HG03354 (cell line): ENCODE data around the gene SCARF2.

Experiments
- ATAC-seq: cut with Tn5 transposase; IDR thresholded peaks from one replicate; pipeline ENCODE4 v1.9.1; 2021; ENCODE audit warnings: mild to moderate bottlenecking; ENCODE audit not compliant: unreplicated experiment, poor library complexity, severe bottlenecking

SCARF2 gene

DNA sequence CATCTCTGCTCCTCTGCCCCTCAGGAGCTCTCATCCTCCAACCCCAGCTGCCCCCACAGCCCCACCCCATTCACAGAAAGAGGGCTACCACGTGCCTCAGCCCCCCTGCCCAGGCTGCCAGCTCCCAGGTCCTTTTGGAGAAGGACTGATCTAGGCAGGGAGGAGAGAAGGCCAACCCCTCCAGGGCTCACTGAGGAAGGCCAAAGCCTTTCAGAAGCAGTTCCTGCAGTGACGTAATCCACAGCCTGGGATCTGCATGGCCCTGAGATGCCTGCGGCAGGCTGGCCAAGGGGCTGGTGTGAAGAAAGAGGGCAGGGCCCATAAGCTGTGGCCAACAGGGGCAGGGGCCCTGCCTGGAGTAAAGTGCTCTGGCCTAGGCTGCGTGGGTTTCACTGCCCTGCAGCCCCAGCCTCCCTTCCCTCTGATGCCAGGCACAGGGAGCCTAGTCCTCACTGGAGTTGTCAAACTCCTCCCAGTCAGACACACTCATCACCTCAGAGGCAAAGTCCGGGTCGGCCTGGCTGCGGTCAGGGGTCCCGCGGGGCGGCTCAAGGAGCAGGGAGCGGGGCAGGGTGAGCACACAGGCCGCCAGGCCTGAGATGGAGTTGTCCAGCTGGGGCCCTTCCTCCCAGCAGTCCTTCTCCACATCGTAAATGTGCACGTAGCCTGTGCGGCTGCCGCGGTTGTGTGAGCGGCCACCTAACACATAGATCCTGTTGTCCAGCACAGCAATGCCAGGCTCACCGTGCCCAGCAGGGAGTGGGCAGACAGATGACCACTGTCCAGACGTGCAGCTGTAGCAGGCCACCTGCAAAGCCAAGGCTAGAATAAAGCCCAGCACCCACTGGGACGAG is 4.2 kb upstream of the SCARF2 start:
- ATAC-seq, result no peak

DNA sequence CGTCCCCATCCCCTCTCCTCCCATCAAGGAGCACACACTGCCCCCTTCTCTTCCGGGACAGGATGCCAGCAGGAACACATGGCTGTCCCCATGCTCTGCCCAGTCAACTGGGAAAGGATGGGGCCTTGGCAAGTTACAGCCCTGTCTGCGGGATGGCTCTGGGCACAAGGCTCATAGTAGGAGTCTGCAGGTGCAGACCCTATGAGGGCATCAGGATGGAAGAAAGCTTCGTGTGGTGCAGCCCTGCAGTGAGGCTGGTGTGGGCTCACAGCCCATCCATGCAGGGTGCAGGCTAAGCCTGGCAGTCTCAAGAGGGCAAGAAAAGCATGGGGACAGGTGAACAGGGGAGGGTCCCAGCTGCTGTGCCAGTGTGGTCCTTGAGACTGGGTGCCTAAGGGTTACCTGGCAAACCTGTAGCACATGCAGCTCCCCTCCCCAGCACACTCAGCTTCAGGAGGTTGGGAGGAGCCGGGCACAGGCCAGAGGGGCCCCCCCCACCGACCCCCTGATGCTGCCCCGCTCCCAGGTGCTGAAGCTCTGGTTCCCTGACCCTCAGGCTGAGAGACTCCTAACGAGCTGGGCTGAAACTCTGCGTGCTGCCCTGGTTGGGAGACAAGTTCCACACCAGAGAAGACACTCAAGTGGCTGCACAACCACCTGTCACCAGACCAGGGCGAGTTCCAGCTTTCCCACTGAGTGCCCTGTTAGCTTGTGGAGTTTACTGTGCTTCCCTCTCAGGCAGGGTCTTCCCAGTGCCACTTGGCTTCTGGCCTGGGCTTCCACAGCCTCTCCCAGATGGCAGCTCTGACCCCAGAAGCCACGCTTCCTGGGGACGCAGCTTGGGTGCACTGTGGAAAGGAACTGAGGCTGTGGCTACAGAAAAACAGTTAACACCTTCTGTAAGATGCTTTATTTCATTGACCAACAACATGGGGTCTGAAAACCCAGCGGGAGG is 3.3 kb upstream of the SCARF2 start:
- no peak for ATAC-seq

DNA sequence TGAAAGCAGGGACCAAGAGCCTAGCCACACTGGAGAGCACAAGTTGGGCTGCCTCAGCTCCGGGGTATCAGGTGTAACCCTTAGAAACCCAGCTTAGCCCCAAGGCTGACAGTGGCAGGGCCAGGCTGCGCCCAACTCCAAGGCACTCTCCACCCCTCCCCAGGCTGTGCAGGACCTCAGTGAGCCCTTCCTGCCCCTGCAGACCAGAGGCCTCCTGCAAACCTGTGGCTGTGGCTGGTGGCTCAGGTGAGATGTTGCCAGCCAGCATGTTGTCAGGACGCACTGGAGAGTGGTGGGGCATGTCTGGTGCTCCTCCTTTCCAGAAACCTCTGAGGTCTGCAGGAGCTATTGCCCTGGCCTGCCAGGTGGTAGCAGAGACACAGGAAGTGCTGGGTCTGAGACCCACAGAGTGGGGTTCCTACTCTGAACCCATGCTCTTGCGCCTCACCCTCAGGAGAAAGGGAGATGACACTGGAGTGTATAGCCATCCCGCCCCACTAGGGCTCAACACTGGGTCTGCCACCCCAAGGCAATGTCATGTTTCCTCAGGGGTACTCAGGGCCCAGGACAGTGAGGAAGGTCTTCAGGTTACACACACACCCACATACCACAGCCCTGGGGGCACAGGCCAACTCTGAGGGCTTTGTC is 2.4 kb upstream of the SCARF2 start:
- ATAC-seq, result no peak

DNA sequence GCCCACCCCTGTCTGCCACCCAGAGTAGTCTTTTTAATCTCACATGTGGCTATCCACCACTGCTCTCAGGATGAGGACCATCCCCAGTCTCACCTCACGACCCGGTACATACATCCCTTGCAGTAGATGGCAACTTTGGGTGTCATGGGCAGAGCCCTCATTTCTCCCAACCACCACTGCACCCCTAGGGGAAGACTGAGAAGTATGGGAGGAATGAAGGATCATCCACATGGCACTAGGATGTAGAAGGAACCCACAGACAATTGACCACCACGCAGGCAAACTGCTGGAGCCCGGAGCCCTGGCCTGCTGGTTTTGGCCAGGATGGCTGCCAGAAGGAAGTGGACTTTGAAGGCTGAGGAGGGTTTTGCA is 1.9 kb upstream of the SCARF2 start:
- ATAC-seq, result no peak

DNA sequence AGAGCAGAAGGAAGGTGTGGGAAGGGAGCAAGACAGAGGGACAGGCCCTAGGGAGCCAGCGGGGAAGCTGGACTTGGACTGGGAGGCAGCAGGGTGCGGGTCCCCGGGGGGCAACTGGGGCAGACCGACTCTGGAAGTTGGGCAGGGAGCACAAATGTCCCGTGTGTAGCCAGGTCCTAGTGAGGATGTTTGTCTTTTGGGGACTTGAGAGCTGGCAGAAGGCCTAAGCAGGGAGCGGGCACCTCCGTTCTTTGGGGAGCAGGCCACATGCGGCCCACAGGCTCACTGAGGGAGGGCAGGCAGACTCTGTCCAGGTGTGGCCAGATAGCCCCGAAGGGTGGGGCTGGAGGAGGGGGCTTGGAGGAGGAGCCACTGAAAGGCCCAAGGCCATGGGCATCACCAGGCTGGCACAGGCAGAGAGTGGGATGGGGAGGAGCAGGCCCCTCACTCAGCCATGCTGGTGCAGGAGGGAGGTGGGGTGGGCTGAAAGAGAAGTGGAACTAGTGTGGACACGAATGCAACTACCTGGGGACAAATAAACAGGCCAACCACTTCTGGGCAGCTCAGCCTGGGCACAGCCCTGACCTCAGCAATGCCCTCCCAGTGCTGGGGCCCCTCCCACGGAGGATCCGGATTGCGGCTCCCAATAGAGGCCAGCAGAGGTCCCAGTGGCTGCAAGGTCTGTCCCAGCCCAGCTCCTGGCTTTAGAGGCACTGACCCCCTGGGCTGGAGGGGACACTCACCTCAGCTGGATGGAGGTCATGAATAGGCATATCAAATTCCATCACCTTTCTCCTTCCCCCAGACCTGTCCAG is 1.3 kb upstream of the SCARF2 start:
- no peak for ATAC-seq

DNA sequence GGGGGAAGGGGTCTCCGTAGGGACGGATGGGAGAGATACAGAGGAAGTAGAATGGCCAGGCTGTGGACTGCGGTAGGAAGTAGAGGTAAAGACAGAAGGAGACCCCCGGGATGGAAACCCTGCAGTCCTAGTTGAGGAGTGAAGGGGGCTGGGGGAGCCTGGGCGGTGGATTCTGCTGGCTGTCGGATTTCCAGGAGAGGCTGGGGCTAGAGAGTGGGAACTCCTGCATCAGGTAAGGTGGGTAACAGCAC is 727 bp upstream of the SCARF2 start:
- ATAC-seq, result no peak

DNA sequence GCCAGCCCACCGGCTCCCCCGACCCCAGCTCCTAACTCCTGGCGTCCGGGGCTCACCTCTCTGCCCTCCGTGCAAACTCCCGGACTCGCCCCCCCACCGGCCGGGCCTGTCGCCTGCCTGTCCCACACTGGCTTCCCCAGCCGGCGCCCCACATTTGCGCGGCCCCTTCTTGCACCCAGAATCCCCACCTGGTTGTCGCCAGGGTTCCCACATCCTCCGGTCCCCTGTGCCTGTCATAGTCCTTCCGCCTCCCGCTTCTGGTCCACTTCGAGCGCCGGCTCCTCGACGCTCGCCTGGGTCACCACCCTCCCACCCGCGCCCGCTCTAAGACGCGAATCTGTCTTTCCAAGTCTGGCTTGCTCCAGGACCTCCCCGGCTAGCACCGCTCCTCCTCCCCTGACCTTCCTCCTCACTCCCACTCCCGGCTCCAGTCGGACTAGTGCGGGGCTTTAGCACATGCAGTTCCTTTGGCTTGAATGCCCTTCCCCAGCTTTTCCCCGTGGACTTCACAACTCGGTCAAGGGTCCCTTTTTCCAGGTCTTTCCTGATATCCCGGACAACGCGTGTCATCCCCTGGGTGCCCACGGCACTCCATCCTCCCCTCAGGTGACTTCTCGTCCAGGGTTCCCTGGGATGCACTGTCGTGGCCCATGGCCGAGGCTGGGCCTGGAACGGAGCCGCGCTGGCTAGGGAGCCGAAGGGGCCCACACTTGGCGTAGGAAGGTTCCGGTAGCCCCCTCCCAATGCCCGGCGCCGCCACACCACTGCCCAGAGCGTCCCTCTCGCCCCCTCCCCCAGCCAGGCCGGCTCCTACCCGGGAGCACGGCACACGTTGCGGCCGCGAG is 635 bp downstream of the SCARF2 start:
- no peak for ATAC-seq

DNA sequence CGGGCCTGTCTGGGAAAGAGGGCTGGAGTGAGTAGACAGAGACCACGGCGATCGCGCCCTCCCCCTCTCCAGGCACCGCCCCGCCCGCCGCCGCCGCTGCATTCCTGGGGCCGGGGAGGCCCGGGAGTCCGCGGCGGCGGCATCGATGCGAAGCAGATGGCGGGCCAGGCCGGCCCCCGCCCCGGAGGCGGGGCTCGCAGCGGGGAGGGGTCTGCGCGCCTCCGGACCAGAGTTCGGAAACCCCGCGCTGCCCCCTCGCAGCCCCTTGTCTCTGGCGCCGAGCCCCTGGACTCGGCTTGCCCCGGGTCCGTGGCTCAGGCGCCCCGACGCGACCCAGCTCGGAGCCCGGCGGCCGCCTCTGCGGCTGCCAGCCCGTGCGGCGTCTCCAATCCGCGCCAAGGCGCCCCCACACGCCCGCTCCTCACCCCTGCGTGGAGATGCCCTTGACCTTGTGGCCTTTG is 1.3 kb downstream of the SCARF2 start:
- ATAC-seq, result no peak

DNA sequence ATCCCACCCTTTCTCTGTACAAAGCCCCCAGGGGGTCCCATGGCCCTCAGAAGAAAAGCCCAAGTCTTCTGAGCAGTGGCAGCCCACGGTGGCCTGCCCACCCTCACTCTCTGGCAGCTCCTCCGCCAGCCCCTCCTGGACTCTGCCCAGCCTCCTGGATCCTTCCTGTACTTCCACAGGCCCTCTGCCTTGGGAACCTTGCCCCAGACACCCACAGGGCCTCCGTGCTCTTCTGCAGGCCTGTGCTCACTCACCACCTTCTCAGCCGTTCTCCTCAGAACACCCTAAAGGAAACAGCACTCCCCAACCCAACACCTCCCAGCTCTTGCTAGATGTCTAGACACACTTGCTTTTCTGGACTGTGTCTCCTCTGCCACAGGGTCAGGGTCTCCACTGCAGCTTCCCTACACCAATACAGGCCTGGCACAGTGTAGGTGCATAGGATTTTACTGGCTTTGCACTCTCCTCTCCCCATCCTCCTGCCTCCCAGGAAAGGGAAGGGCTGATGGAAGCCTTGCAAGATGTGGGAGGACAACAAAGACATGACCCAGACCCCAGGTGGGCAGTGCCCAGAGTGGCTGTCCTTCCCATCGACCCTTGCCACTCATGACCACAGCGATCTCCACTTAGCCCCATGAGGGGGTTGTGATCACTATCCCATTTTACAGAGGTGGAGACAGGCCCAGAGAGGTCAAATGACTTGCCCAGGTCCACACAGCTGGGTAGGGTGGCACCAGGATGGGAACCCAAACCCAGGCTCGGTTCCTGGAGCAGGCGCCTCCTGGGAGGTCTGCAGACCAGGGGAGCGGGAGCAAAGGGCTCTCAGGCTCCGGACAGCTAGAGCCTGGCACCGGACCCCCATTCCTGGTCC is 2.0 kb downstream of the SCARF2 start:
- ATAC-seq, result no peak

DNA sequence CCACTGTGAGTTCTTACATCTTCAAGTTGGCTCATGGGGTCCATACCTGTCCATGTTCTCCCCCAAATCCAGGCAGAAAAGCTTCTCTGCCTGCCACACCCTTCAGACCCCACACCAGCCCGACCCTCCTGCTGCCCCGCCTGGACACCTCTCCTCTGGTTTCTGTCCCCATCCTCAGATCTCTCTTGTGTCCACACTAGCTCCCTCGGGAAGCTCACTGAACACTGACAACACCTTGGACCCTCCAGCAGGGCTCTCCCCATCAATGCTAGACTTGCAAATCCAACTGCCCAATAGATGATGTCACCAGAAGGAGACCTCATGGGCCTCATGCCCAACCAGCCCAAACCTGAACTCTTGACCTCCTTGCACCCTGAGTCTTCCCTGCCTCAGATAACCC is 2.9 kb downstream of the SCARF2 start:
- ATAC-seq, result no peak

DNA sequence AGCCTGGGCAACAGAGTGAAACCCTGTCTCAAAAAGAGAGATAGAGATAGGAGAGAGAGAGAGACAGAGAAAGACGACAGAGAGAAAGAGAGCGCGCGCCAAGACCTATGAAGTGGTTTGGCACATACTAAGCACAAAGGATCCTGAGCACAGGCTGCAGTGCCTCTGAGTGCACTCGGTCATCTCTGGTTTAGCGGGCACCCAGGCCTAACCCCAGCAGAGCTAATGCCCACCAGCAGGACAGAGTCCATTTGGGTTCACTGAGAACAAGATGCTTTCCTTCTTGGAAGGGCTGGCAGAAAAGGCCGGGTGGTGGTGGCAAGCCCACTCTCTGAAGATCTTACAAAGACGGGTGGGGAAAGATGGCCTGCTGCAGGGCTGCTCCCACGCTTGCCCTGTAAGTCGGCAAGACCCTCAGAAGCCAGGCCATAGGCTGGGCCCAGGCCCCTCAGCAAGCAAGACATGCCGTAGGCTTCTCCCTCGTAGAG is 3.3 kb downstream of the SCARF2 start:
- ATAC-seq, result no peak

DNA sequence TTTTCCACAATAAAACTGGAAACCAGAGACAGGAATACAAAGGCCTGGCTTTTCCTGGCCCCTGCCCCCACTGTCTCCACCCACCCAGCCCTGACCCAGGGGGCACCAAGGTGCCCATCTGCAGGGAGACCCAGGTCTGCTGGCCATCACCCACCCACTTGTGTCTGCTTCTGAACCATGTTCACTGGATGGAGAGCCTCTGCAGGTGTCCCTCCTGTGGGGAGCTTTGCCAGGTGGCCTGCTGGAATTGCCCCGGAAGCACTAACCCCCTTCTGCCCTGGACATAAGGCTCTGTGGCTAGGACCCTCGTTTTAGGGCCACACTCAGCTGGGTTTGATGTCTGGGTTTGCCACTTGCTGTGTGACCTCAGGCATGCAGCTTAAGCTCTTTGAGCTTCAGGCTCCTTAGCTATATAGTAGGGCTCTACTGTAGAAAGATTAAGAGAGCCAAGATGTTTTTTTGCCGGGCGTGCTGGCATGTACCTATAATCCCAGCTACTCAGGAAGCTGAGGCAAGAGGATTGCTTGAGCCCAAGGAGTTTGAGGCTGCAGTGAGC is 3.9 kb downstream of the SCARF2 start:
- no peak for ATAC-seq

DNA sequence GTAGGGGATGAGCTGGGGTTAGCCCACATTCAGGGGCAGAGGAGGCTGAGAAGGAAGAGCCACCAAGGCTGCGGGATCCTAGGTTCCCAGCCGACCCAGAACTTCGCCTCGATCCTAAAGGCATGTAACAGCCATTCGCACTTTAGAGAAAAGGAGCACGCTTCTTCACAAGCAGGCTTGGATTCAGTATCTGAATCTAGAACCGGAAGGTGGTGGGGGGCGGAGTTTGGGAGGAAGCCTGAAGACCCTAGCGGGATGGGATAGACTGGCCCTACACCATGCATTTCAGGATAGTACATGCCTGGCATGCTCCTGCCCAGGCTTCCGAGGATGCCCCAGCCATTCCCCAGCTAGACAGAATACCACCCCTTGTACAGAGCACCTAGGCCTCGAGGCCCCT is 4.4 kb downstream of the SCARF2 start:
- ATAC-seq, result no peak

DNA sequence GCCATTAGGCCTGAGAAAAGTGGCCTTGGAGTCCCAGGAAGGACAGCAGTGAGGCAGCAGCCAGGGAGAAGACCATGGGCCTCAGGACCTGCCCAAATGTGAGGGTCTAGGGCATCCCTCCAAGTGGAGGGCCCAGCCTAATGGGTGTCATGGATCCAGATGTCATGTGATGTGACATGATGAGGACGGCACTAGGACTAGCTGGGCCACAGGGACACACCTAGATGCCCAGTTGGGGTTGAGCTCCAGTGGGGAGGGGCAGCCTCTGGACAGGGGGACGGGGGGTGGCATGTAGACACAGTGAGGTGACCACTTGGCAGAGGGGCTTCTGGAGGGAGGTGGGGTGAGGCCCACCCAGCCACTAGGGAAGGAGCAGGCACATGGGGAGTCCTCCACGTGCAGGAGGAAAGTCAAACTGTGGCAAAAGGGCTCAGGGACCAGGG is 5.4 kb downstream of the SCARF2 start:
- ATAC-seq, result no peak

DNA sequence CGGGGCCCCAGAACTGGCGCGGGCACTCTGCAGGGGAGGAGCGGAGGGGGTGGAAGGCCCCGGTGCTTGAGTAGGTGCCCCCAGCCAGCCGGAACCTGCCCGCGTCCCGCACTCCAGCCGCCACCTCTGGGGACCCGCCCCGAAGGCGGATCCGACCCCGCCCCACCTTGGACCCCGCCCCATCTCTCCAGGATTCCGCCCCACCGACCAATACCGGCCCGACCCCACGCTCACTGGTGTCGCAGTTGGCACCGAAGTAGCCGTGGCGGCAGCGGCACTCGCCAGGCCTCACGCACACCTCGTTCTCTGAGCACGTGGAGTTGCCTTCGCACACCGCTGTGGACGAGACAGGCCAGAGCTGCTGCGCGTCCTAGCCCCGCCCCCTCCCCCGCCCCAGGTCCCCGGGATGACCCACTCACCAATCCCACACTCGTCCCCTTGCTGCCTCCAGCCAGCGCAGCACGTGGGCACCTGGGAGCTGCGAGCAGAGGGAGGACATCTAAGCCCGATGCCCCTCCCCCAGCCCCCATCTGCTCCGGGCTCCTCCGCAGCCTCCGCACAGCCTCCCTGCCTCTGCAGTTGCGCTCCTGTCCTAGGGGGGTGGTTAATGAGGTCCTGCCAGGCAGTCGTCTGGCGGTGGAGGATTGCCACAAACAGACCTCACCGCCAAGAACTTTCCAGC is 6.0 kb downstream of the SCARF2 start:
- no peak for ATAC-seq

DNA sequence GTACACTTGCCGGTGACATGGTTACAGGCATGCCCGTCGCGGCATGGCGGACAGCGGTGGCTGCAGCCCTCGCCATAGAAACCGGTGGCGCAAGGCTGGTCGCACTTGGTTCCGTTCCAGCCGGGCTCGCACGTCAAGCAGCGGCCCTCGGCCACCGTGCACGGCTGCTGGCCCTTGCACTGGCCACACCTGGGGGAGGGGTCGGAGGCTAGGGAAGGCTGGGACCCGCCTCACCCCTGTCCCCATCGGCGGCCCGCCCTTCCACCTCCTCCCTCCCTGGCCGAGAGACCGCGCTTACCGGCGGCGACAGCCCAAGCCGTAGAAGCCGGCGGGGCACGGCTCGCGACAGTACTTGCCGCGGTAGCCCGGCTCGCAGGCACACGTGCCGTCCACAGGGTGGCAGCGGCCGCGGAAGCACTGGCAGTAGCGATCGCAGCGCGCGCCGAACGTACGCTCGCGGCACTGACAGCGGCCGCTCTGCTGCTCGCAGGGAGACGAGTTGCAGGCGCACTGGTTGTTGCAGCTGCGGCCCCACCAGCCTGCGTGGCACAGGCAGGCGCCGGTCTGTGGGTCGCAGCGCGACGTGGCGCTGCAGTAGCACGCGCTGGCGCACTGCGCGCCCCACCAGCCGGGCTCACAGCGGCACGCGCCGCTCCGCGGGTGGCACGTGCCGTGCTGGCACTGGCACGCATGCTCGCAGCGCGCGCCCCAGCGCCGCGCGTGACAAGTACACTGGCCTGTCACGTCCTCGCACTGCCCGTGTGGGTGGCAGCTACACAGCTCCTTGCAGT is 6.7 kb downstream of the SCARF2 start:
- ATAC-seq, result no peak
